Measurements from ENCODE around the gene SAT1.

Gene SAT1

GRCh38 chrX:23811656-23812055, 28.7 kb downstream of the SAT1 start:
- DNase-seq: no peak

GRCh38 chrX:23813808-23814207, 30.8 kb downstream of the SAT1 start:
- no peak for DNase-seq

GRCh38 chrX:23815376-23815775, 32.4 kb downstream of the SAT1 start:
- DNase-seq: no peak

- no peak for DNase-seq
These were observed 33.2 kb downstream of the SAT1 start for GRCh38 chrX:23816179-23816578.

- no peak for DNase-seq
These were observed 35.0 kb downstream of the SAT1 start for GRCh38 chrX:23817979-23818336.

- DNase-seq: no peak
These were observed 36.6 kb downstream of the SAT1 start for GRCh38 chrX:23819385-23820234.

GRCh38 chrX:23820235-23820782, 37.3 kb downstream of the SAT1 start:
- no peak for DNase-seq

- no peak for DNase-seq
These were observed 38.9 kb downstream of the SAT1 start for GRCh38 chrX:23821847-23822246.

- no peak for DNase-seq
These were observed 39.4 kb downstream of the SAT1 start for GRCh38 chrX:23822397-23822796.

- DNase-seq: no peak
These were observed 39.9 kb downstream of the SAT1 start for GRCh38 chrX:23822841-23823240.

GRCh38 chrX:23825675-23826074, 42.7 kb downstream of the SAT1 start:
- no peak for DNase-seq

GRCh38 chrX:23826216-23826615, 43.2 kb downstream of the SAT1 start:
- DNase-seq: no peak

GRCh38 chrX:23826653-23827052, 43.7 kb downstream of the SAT1 start:
- no peak for DNase-seq

GRCh38 chrX:23828881-23829280, 45.9 kb downstream of the SAT1 start:
- no peak for DNase-seq

- DNase-seq: no peak
These were observed 49.7 kb downstream of the SAT1 start for GRCh38 chrX:23832721-23833120.

Data from 8988T (cell line).